Uterus (tissue), 2 donors: ENCODE measurements around the gene HBA1.

Source experiments
- POLR2A ChIP-seq, 2 donors: fragments of 450-650 bp; IDR thresholded peaks; one replicate each; pipeline ENCODE4 v1.6.1; 2016; ENCODE audit warnings: antibody characterized with exemption in 2 of 2, mild to moderate bottlenecking in 1 of 2, moderate library complexity in 1 of 2
- TF ChIP-seq, protein P1 (sequence below), 4 experiments: fragments of 200-600 bp in 2 of 4; fragments of 450-650 bp in 2 of 4; sonication (generic) in 2 of 4; IDR thresholded peaks; one replicate each; pipeline ENCODE4 v1.5.1; 2016 to 2019; ENCODE audit warnings: antibody characterized with exemption in 4 of 4, mild to moderate bottlenecking in 2 of 4, moderate library complexity in 1 of 4

DNA sequence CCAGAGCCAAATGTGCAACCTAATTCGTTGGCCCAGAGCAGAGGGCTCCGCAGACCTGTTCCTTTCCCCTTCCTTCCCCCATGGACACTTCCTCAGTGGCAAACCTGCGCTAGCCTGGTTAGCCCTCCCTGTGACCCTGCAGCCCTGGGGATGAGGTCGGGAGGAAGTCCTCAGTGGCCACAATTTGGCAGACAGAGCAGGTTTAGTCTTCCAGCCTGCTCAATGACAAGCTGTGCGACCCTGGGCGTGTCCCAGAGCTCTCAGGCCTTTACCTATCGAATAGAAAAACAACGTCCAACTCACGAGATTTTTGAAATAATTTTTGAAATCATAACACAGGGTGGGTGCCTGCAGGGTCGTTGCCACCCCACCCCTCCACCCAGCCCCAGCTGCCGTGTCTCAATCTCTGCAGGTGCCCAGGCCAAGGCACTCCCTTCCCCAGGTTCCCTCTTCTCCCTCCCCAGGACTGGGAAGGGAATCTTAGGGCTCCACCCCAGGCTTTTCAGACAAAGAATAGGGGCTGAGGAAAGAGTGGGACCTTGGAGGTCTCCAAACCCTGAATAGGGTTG, 9.3 kb upstream of the HBA1 start:
- TF ChIP-seq, protein P1, sequence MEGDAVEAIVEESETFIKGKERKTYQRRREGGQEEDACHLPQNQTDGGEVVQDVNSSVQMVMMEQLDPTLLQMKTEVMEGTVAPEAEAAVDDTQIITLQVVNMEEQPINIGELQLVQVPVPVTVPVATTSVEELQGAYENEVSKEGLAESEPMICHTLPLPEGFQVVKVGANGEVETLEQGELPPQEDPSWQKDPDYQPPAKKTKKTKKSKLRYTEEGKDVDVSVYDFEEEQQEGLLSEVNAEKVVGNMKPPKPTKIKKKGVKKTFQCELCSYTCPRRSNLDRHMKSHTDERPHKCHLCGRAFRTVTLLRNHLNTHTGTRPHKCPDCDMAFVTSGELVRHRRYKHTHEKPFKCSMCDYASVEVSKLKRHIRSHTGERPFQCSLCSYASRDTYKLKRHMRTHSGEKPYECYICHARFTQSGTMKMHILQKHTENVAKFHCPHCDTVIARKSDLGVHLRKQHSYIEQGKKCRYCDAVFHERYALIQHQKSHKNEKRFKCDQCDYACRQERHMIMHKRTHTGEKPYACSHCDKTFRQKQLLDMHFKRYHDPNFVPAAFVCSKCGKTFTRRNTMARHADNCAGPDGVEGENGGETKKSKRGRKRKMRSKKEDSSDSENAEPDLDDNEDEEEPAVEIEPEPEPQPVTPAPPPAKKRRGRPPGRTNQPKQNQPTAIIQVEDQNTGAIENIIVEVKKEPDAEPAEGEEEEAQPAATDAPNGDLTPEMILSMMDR (IDR thresholded peaks at IDR 0.05): no peak
- TF ChIP-seq POLR2A (IDR thresholded peaks at IDR 0.05): no peak
